GM12892 (cell line): ENCODE results near the gene HTN1.

ENCODE experiments used
- POLR2A ChIP-seq: IDR thresholded peaks from 2 replicates; pipeline ENCODE4 v1.6.1; 2011; ENCODE audit warnings: low read depth, low read length, control low read depth
- POLR2AphosphoS5 ChIP-seq: IDR thresholded peaks from 2 replicates; pipeline ENCODE4 v1.6.1; 2011; ENCODE audit warnings: low read depth, low read length, control low read depth
- TAF1 ChIP-seq: IDR thresholded peaks from 2 replicates; pipeline ENCODE4 v1.6.1; 2011; ENCODE audit warnings: low read depth, mild to moderate bottlenecking, control low read depth, low read length, borderline replicate concordance

DNA sequence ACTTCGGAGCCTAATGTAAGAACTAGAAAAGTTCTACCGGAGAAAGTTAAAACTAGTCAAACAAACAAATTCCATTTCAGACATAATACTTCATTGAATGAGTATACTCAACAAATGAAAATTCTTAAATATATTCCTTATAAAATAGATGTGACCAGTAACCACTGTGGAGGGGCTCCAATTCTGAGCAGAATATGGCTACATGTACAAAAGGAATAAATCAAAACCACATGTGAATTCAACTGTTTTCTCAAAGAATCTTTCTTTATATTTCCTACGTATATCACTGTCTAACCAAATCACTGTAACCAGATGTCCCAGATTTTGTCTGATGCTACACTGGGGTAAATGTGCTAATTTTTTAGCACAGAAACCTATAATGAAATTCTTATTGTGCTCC is 49.0 kb downstream of the HTN1 start:
- TF ChIP-seq POLR2A = no peak
- TF ChIP-seq POLR2AphosphoS5 = no peak
- TF ChIP-seq TAF1 = no peak
